Mesenchymal stem cell (in vitro differentiated cells and primary cell): ENCODE results near the gene NFATC2.

Source experiments
- DNase-seq: peaks from one replicate; pipeline ENCODE4 v3.0.0-alpha.2; 2013
- H2AFZ ChIP-seq: one replicate; pipeline ENCODE4 v1.6.1; 2013; ENCODE audit warnings: low read depth, mild to moderate bottlenecking, control low read depth, inconsistent platforms, low read length, moderate library complexity
- H2AK5ac ChIP-seq: 2 replicates; pipeline ENCODE4 v1.6.1; 2013; ENCODE audit warnings: low read length, moderate library complexity, mild to moderate bottlenecking, inconsistent platforms; ENCODE audit not compliant: severe bottlenecking
- H2BK120ac ChIP-seq: one replicate; pipeline ENCODE4 v1.6.1; 2013; ENCODE audit warnings: low read depth, mild to moderate bottlenecking, inconsistent platforms, low read length, moderate library complexity
- H2BK12ac ChIP-seq, 2 experiments: one replicate each; pipeline ENCODE4 v1.6.1; 2013; ENCODE audit warnings: inconsistent platforms in 2 of 2, low read length in 2 of 2, mild to moderate bottlenecking in 2 of 2, moderate library complexity in 2 of 2, control low read depth in 1 of 2
- H2BK15ac ChIP-seq: one replicate; pipeline ENCODE4 v1.6.1; 2013; ENCODE audit warnings: mild to moderate bottlenecking, low read depth, inconsistent platforms; ENCODE audit not compliant: poor library complexity, severe bottlenecking
- H2BK5ac ChIP-seq: 2 replicates; pipeline ENCODE4 v1.6.1; 2013; ENCODE audit warnings: low read depth, mild to moderate bottlenecking, low read length, control low read depth, inconsistent platforms; ENCODE audit not compliant: poor library complexity, severe bottlenecking
- H3K14ac ChIP-seq, 2 experiments: one replicate each; pipeline ENCODE4 v1.6.1; 2013; ENCODE audit warnings: inconsistent platforms in 2 of 2, low read length in 2 of 2, control low read depth in 1 of 2, mild to moderate bottlenecking in 1 of 2, moderate library complexity in 1 of 2
- H3K18ac ChIP-seq, 2 experiments: one replicate each; pipeline ENCODE4 v1.6.1; 2013; ENCODE audit warnings: inconsistent platforms in 2 of 2, low read length in 2 of 2, control low read depth in 1 of 2, low read depth in 1 of 2, mild to moderate bottlenecking in 1 of 2
- H3K23ac ChIP-seq, 2 experiments: one replicate each; pipeline ENCODE4 v1.6.1; 2013; ENCODE audit warnings: inconsistent platforms in 2 of 2, low read length in 2 of 2, mild to moderate bottlenecking in 2 of 2, moderate library complexity in 2 of 2, control low read depth in 1 of 2
- H3K27ac ChIP-seq: 2 replicates; pipeline ENCODE4 v1.5.1; 2013; ENCODE audit warnings: mild to moderate bottlenecking, moderate library complexity, low read length, control low read depth, inconsistent platforms; ENCODE audit not compliant: poor library complexity, severe bottlenecking
- H3K27me3 ChIP-seq, 2 experiments: 2 replicates each; pipeline versions ENCODE4 v1.6.1 to v1.7.0; 2013; ENCODE audit warnings: low read length in 2 of 2, mild to moderate bottlenecking in 2 of 2, moderate library complexity in 2 of 2, control low read depth in 1 of 2, inconsistent platforms in 1 of 2; ENCODE audit not compliant: control insufficient read depth in 1 of 2, insufficient read depth in 1 of 2
- H3K36me3 ChIP-seq, 2 experiments: 2 replicates each; pipeline versions ENCODE4 v1.6.1 to v1.7.0; 2013; ENCODE audit warnings: low read length in 2 of 2, control low read depth in 1 of 2, inconsistent platforms in 1 of 2, low read depth in 1 of 2, mild to moderate bottlenecking in 1 of 2; ENCODE audit not compliant: insufficient read depth in 2 of 2, control insufficient read depth in 1 of 2
- H3K4ac ChIP-seq, 2 experiments: one replicate each; pipeline ENCODE4 v1.6.1; 2013; ENCODE audit warnings: inconsistent platforms in 2 of 2, low read length in 2 of 2, mild to moderate bottlenecking in 2 of 2, moderate library complexity in 2 of 2, control low read depth in 1 of 2, low read depth in 1 of 2
- H3K4me1 ChIP-seq: 2 replicates; pipeline ENCODE4 v1.6.1; 2013; ENCODE audit warnings: low read depth, low read length, control low read depth; ENCODE audit not compliant: control insufficient read depth, insufficient read depth
- H3K4me2 ChIP-seq: 2 replicates; pipeline ENCODE4 v1.6.1; 2013; ENCODE audit warnings: low read length, mild to moderate bottlenecking, inconsistent platforms; ENCODE audit not compliant: poor library complexity, severe bottlenecking
- H3K4me3 ChIP-seq, 2 experiments: 2 replicates each; pipeline versions ENCODE4 v1.5.1 to v1.7.0; 2013; ENCODE audit warnings: low read length in 2 of 2, mild to moderate bottlenecking in 2 of 2, control low read depth in 1 of 2, low read depth in 1 of 2; ENCODE audit not compliant: insufficient read depth in 1 of 2
- H3K79me1 ChIP-seq: replicated peaks from 2 replicates; pipeline ENCODE4 v1.6.1; 2013; ENCODE audit warnings: mild to moderate bottlenecking, control low read depth, low read length, inconsistent platforms; ENCODE audit not compliant: poor library complexity, severe bottlenecking
- H3K9ac ChIP-seq: 2 replicates; pipeline ENCODE4 v1.7.0; 2013; ENCODE audit warnings: mild to moderate bottlenecking, low read length, moderate library complexity
- H3K9me3 ChIP-seq: 2 replicates; pipeline ENCODE4 v1.7.0; 2013; ENCODE audit warnings: mild to moderate bottlenecking, low read length; ENCODE audit not compliant: control insufficient read depth
- H4K8ac ChIP-seq: one replicate; pipeline ENCODE4 v1.6.1; 2013; ENCODE audit warnings: inconsistent platforms, mild to moderate bottlenecking, low read length, moderate library complexity
- H4K91ac ChIP-seq: one replicate; pipeline ENCODE4 v1.6.1; 2013; ENCODE audit warnings: mild to moderate bottlenecking, low read length, inconsistent platforms
- WGBS: methylation state at CpG from one replicate; pipeline ENCODE4 v1.1.7; 2013; ENCODE audit warnings: mixed read lengths; 5-methylcytosine and 5-hydroxymethylcytosine counted together

NFATC2 gene

DNA sequence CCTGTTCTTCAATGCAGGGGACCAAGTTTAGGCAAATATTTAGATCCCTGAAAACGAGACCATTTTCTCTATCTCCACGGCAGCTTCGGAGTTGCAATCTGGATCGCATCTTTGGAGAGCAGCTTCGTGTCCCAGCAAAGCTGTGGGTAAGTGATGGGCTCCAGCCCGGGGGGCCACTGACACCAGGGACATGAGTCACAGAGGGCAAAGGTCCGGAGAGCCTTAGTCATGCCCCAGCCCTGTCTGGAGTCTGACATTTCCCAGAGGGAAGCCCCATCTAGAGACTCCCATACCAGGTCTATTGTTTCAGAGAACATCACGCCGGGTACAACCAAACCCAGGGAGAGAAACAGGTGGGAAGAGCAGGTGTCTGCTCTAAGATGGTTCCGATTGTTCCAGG, 95.9 kb downstream of the NFATC2 start:
- no peak overlapping the region for H3K18ac ChIP-seq
- under 1% methylated on average over 6 of the region's 10 CpGs for WGBS

DNA sequence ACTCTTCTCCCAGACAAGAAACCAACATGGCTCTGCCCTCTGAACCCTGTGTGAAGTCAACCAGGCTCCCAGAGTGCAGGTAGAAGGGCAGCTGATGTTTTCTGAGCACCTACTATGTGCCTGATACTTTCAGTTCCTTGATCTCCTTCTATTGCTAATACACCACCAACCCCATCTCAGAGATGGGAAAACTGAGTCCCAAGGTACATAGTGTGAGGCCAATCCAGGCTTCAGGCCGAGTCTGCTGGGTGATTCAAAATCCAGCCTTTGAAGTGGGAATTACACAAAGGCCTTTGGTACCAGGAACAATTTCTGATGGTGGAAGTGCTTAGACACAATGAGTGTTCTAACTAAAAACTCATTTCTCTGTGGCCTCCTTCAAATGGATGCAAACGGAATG, 96.3 kb downstream of the NFATC2 start:
- Histone ChIP-seq H3K14ac (peak overlapping the region in 1 of 2 experiments; percentile 2), H2AFZ (no peak overlapping the region), H2BK120ac (no peak overlapping the region), H3K9me3 (no peaks in the 10 kb centered on the region), H3K79me1 (no peaks in the 10 kb centered on the region), H3K27ac (no peak overlapping the region), H3K4me1 (peaks cover 26% of the 10 kb centered on the region), H3K27me3 (peaks cover 0 to 3% of the 10 kb centered on the region in 2 experiments), H4K8ac (no peak overlapping the region), H3K4me2 (no peak overlapping the region), H2AK5ac (no peak overlapping the region), H2BK5ac (no peak overlapping the region), H3K36me3 (no peaks in the 10 kb centered on the region), H3K23ac (no peak overlapping the region), H2BK12ac (peak overlapping the region in 1 of 2 experiments; percentile 2), H3K4me3 (peak overlapping the region in 1 of 2 experiments; percentile 52), H4K91ac (peak overlapping the region; percentile 30), H3K4ac (no peak overlapping the region), H3K18ac (peak overlapping the region; percentile 1 to 26), H2BK15ac (no peak overlapping the region), H3K9ac (peak overlapping the region; percentile 77)
- no peak for DNase-seq
- WGBS, result 25% methylated on average over 2 of the region's 2 CpGs

More for the DNA sequence above, 95.9 kb downstream of the NFATC2 start:
- H3K4me3 ChIP-seq, result peak overlapping the region in 1 of 2 experiments; percentile 52
- no peak overlapping the region for H2AFZ ChIP-seq
- no peak overlapping the region for H2BK15ac ChIP-seq
- H3K27ac ChIP-seq, result no peak overlapping the region
- peaks cover 26% of the 10 kb centered on the region for H3K4me1 ChIP-seq
- H3K36me3 ChIP-seq, result no peaks in the 10 kb centered on the region
- H2AK5ac ChIP-seq, result no peak overlapping the region
- no peaks in the 10 kb centered on the region for H3K9me3 ChIP-seq
- H4K91ac ChIP-seq, result no peak overlapping the region
- no peaks in the 10 kb centered on the region for H3K79me1 ChIP-seq
- no peak overlapping the region for H2BK5ac ChIP-seq
- no peak overlapping the region for H3K4me2 ChIP-seq
- DNase-seq, result peak; percentile 97
- H3K27me3 ChIP-seq, result peaks cover 0 to 3% of the 10 kb centered on the region in 2 experiments
- peak overlapping the region; percentile 77 for H3K9ac ChIP-seq
- no peak overlapping the region for H4K8ac ChIP-seq
- no peak overlapping the region for H3K23ac ChIP-seq
- peak overlapping the region; percentile 15 for H2BK120ac ChIP-seq
- H2BK12ac ChIP-seq, result no peak overlapping the region
- no peak overlapping the region for H3K4ac ChIP-seq
- H3K14ac ChIP-seq, result no peak overlapping the region

DNA sequence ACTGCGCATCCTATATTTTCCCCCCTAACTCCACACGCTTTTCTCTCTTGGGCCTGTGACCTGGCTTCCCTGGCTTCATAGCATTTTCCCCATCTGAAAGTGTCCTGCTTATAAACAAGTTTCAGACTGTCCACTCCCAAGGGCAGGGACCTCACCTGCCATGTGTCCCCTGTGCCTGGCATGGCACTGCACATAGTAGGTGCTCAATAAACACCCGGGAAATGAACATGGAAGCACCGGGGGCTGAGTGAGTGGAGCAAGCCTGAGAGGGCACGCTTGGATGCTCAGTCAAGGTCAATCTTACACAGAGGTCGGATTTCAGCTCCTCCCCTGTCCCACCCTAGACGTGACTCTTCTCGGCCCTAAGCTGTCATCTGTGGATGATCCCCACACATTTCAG, 96.9 kb downstream of the NFATC2 start:
- H3K14ac ChIP-seq, result peak overlapping the region in 1 of 2 experiments; percentile 2
- H2BK5ac ChIP-seq, result no peak overlapping the region
- peak overlapping the region; percentile 33 for H2AK5ac ChIP-seq
- no peak overlapping the region for H2BK15ac ChIP-seq
- no peak overlapping the region for H3K4me2 ChIP-seq
- H3K4me1 ChIP-seq, result peaks cover 26% of the 10 kb centered on the region
- H4K91ac ChIP-seq, result peak overlapping the region; percentile 41
- no peaks in the 10 kb centered on the region for H3K79me1 ChIP-seq
- DNase-seq, result peak; percentile 28
- H3K23ac ChIP-seq, result no peak overlapping the region
- H3K9me3 ChIP-seq, result no peaks in the 10 kb centered on the region
- H3K18ac ChIP-seq, result peak overlapping the region; percentile 53 to 73
- no peak overlapping the region for H2BK120ac ChIP-seq
- H3K27me3 ChIP-seq, result peaks cover 0 to 3% of the 10 kb centered on the region in 2 experiments
- H3K4me3 ChIP-seq, result no peak overlapping the region
- WGBS, result 71% methylated on average over 8 of the region's 8 CpGs
- no peak overlapping the region for H3K9ac ChIP-seq
- peak overlapping the region; percentile 29 to 88 for H2BK12ac ChIP-seq
- H4K8ac ChIP-seq, result peak overlapping the region; percentile 28
- no peaks in the 10 kb centered on the region for H3K36me3 ChIP-seq
- H3K27ac ChIP-seq, result no peak overlapping the region
- no peak overlapping the region for H2AFZ ChIP-seq
- peak overlapping the region; percentile 17 to 64 for H3K4ac ChIP-seq

DNA sequence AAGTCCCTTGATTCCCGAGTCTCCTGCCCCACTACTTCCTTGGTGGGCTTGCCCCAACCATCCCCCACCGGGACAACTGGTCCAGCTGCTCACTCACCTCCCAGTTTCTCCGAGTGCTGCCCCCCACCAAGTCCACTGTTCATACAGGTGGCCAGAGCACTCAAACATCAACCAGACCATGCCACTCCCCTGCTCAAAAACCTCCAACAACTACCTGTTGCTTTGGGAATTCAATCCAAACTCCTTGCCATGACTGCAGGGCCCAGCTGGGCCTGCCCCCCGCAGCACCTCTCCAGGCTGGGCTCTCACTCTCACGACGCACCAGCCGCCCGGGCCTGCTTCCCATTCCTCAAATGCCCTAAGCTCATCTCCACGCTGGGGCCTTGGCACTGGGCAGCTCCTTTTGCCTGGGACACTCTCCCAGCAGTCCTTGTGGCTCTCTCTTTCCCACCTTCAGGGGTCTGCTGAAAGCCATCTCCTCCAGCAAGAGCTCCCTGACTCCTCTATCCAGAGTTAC, 97.5 kb downstream of the NFATC2 start:
- H2AK5ac ChIP-seq, result no peak overlapping the region
- H3K4me3 ChIP-seq, result no peak overlapping the region
- peak overlapping the region; percentile 5 to 49 for H3K18ac ChIP-seq
- no peaks in the 10 kb centered on the region for H3K36me3 ChIP-seq
- H3K14ac ChIP-seq, result no peak overlapping the region
- H2BK15ac ChIP-seq, result no peak overlapping the region
- DNase-seq, result no peak
- H3K4me1 ChIP-seq, result peaks cover 25% of the 10 kb centered on the region
- H3K9ac ChIP-seq, result no peak overlapping the region
- no peak overlapping the region for H4K91ac ChIP-seq
- H3K23ac ChIP-seq, result no peak overlapping the region
- no peak overlapping the region for H2BK5ac ChIP-seq
- peak overlapping the region; percentile 24 to 34 for H3K4ac ChIP-seq
- H2BK12ac ChIP-seq, result peak overlapping the region; percentile 44 to 70
- no peak overlapping the region for H3K27ac ChIP-seq
- H4K8ac ChIP-seq, result peak overlapping the region; percentile 79
- no peaks in the 10 kb centered on the region for H3K9me3 ChIP-seq
- H3K79me1 ChIP-seq, result no peaks in the 10 kb centered on the region
- no peak overlapping the region for H2AFZ ChIP-seq
- no peak overlapping the region for H2BK120ac ChIP-seq
- WGBS, result 89% methylated on average over 9 of the region's 9 CpGs
- H3K27me3 ChIP-seq, result peaks cover 0 to 3% of the 10 kb centered on the region in 2 experiments
- no peak overlapping the region for H3K4me2 ChIP-seq
